IPS-15b (cell line): ENCODE data around the gene SPOCK1.
"Not testable (repeated sequence)": the region's sequence is repeated elsewhere in the genome, so short reads cannot be mapped to it uniquely, and the experiment has no call there.

ENCODE experiments used
- H3K27me3 ChIP-seq: one replicate; pipeline ENCODE4 v1.6.1; 2013; ENCODE audit warnings: low read length; ENCODE audit not compliant: control insufficient read depth, insufficient read depth
- H3K36me3 ChIP-seq: one replicate; pipeline ENCODE4 v1.6.1; 2013; ENCODE audit warnings: low read length; ENCODE audit not compliant: control insufficient read depth, insufficient read depth
- H3K4me1 ChIP-seq: one replicate; pipeline ENCODE4 v1.6.1; 2013; ENCODE audit warnings: mild to moderate bottlenecking, low read length; ENCODE audit not compliant: control insufficient read depth, insufficient read depth
- H3K4me3 ChIP-seq: one replicate; pipeline ENCODE4 v1.5.1; 2013; ENCODE audit warnings: low read depth, low read length
- H3K9ac ChIP-seq: one replicate; pipeline ENCODE4 v1.6.1; 2013; ENCODE audit warnings: low read depth, mild to moderate bottlenecking, low read length
- H3K9me3 ChIP-seq: one replicate; pipeline ENCODE4 v1.6.1; 2013; ENCODE audit warnings: mild to moderate bottlenecking, low read length; ENCODE audit not compliant: control insufficient read depth, insufficient read depth

The SPOCK1 gene

DNA sequence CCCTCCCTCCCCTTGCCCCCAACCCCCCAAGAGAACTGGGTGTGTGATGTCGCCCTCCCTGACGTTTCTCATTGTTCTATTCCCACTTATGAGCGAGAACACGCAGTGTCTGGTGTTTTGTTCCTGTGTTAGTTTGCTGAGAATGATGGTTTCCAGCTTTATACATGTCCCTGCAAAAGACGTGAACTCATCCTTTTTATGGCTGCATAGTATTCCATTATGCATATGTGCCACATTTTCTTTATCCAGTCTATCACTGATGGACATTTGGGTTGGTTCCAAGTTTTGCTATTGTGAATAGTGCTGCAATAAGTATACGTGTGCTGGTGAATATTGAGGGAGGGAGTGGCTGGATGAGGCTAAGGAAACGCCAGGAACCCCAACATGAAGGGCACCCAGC lies 108.1 kb downstream of the SPOCK1 start:
- H3K27me3 ChIP-seq, H3K4me1 ChIP-seq, H3K9ac ChIP-seq, H3K36me3 ChIP-seq, H3K4me3 ChIP-seq, H3K9me3 ChIP-seq: not testable (repeated sequence)

DNA sequence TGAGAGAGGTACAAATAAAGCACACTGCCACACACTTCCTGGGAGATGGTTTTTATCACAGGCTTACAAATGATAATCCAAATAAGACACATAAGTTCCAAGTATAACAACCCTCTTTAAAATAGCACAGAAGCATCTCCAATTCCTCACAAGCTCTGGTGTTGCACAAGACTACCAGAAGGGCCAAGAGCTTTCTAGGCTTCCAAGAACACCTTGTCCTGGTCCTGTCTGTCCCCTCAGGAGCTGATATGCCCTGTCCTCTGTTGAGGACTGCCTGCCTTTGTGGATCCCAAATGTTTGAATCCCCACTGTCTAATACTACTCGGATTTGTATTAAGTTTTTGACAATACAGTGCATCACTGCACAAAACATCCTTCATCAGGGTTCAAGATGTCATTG lies 110.1 kb downstream of the SPOCK1 start:
- Histone ChIP-seq H3K4me3 (no peak overlapping the region), H3K27me3 (no peaks in the 10 kb centered on the region), H3K36me3 (no peaks in the 10 kb centered on the region), H3K9ac (no peak overlapping the region), H3K9me3 (no peaks in the 10 kb centered on the region), H3K4me1 (no peaks in the 10 kb centered on the region)

GRCh38 chr5:137385064-137385463 lies 114.1 kb downstream of the SPOCK1 start:
- no peaks in the 10 kb centered on the region for H3K4me1 ChIP-seq
- H3K9ac ChIP-seq = no peak overlapping the region
- H3K36me3 ChIP-seq = no peaks in the 10 kb centered on the region
- H3K4me3 ChIP-seq = no peak overlapping the region
- no peaks in the 10 kb centered on the region for H3K27me3 ChIP-seq
- peaks cover 6% of the 10 kb centered on the region for H3K9me3 ChIP-seq

DNA sequence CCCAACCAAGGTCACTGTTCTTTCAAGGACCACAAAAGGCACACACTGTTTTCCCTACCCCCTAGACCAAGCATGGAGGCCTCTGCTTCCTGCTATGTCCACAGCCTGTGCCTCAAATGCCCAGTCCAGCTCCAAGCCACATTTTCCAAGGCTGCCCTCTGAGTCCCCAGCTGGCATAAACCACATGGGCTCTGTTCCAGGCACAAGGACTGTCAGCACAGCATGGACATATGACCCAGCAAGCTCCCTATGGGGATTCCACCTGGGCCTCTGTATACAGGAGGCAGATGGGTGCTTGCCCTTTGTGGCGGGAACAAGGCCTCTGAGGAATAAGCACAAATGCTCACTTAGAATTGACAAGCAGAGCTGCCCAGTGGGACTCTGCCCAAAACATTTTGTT lies 115.2 kb downstream of the SPOCK1 start:
- Histone ChIP-seq H3K9me3 (peaks cover 6% of the 10 kb centered on the region), H3K27me3 (no peaks in the 10 kb centered on the region), H3K4me3 (no peak overlapping the region), H3K36me3 (no peaks in the 10 kb centered on the region), H3K9ac (no peak overlapping the region), H3K4me1 (no peaks in the 10 kb centered on the region)

DNA sequence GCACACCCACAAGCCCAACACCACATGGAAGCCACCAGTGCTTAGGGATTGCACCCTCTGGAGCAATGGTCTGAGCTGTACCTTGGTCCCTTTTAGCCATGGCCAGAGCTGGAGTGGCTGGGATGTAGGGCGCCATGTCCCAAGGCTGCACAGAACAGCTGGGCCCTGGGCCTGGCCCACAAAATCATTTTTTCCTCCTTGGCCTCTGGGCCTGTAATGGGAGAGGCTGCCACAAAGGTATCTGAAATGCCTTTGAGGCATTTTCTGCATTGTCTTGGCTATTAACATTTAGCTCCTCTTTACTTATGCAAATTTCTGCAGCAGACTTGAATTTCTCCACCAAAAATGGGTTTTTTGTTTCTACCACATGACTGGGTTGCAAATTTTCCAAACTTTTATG lies 117.6 kb downstream of the SPOCK1 start:
- no peak overlapping the region for H3K4me3 ChIP-seq
- no peak overlapping the region for H3K9ac ChIP-seq
- H3K27me3 ChIP-seq = no peaks in the 10 kb centered on the region
- no peaks in the 10 kb centered on the region for H3K4me1 ChIP-seq
- no peaks in the 10 kb centered on the region for H3K36me3 ChIP-seq
- peaks cover 6% of the 10 kb centered on the region for H3K9me3 ChIP-seq

- H3K27me3 ChIP-seq = no peaks in the 10 kb centered on the region
- peaks cover 2% of the 10 kb centered on the region for H3K4me1 ChIP-seq
- no peak overlapping the region for H3K9ac ChIP-seq
- no peaks in the 10 kb centered on the region for H3K36me3 ChIP-seq
- no peak overlapping the region for H3K4me3 ChIP-seq
- H3K9me3 ChIP-seq = peaks cover 6% of the 10 kb centered on the region
These were observed 119.4 kb downstream of the SPOCK1 start for GRCh38 chr5:137379555-137380286.

- H3K27me3 ChIP-seq = no peaks in the 10 kb centered on the region
- H3K9me3 ChIP-seq = peaks cover 6% of the 10 kb centered on the region
- H3K9ac ChIP-seq = no peak overlapping the region
- no peaks in the 10 kb centered on the region for H3K36me3 ChIP-seq
- no peak overlapping the region for H3K4me3 ChIP-seq
- peaks cover 2% of the 10 kb centered on the region for H3K4me1 ChIP-seq
These were observed 123.2 kb downstream of the SPOCK1 start for GRCh38 chr5:137375741-137376526.

DNA sequence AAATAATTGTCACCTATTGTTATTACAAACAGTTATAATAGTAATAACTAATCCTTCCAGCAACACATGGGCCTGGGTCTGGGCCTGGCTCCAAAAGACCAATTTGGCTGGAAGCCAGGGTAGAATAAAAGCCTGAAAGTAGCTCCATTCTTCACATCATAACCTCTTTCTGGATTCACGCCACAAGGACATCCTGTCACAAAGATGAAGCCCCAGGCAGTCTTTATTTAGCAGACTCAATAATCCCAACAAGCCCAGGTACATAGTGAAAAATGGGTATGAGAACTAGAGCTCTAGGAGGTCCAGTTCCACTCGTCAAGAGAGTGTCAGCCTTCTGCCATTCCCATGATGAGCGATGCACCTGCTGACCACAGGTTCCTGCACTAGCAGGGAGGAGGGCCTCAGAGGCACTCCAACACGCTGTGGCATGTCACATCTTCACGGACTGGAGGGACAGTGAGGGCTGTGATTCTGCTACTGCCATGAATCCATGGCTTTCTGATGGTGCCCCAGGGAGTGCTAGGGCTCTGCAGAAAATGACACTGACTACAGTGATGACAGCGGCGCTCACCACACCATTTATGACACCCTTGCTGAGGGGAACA lies 124.9 kb downstream of the SPOCK1 start:
- Histone ChIP-seq H3K36me3 (no peaks in the 10 kb centered on the region), H3K4me1 (peaks cover 2% of the 10 kb centered on the region), H3K9ac (no peak overlapping the region), H3K4me3 (no peak overlapping the region), H3K27me3 (no peaks in the 10 kb centered on the region), H3K9me3 (no peaks in the 10 kb centered on the region)

DNA sequence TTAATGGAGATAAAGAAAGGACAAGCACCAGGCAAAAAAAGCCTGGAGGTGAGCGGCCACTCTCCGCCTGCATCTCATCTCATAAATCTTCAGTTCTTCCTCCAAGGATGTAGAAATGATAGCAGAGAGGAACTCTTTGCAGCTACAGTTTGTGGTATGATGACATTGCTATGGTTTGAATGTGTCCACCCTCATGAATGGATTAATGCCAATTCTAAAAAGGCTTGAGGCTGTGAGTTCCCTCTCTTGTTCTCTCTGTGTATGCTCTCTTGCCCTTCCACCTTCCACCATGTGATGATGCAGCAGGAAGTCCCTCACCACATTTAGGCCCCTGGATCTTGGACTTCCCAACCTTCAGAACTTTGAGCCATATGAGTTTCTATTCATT lies 126.4 kb downstream of the SPOCK1 start:
- peaks cover 2% of the 10 kb centered on the region for H3K4me1 ChIP-seq
- H3K9ac ChIP-seq = no peak overlapping the region
- H3K4me3 ChIP-seq = no peak overlapping the region
- H3K36me3 ChIP-seq = no peaks in the 10 kb centered on the region
- H3K9me3 ChIP-seq = no peaks in the 10 kb centered on the region
- H3K27me3 ChIP-seq = no peaks in the 10 kb centered on the region

DNA sequence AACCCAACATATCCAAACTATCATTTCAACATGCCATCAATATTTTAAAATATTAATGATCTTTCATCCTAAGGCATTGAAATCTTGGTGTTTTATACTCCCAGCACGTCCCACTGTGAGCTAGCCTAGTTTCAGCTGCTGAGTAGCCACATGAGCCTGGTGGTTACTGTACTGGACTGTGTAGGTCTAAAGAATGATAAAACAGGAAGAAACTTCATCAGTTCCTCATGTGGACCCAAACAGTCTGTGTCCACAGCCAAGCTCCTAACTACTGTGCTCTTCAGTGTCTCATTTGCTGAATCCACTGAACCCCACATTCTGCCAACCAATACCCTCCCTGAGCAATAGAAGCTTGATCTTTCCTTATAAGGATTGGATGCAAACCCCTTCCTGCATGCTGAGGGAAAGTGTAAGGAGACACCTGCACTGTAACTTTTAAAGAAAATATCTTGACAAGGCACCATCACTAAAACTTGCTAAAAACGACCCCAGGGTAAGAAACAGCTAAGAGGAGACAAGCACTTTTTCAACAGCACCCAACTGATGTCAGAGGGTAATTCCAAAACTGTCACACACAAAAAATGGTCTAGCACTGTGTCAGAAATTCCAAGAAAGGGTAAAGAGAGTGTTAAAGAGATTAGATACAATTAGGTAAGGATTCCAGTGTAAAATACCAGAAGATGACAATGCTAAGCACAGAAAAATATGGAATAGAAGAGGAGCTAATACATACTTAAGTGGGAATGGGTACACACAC lies 126.9 kb downstream of the SPOCK1 start:
- no peak overlapping the region for H3K4me3 ChIP-seq
- no peaks in the 10 kb centered on the region for H3K36me3 ChIP-seq
- H3K9ac ChIP-seq = no peak overlapping the region
- H3K4me1 ChIP-seq = peaks cover 2% of the 10 kb centered on the region
- no peaks in the 10 kb centered on the region for H3K27me3 ChIP-seq
- no peaks in the 10 kb centered on the region for H3K9me3 ChIP-seq

GRCh38 chr5:137370096-137371071 lies 128.7 kb downstream of the SPOCK1 start:
- H3K9me3 ChIP-seq = no peaks in the 10 kb centered on the region
- H3K4me1 ChIP-seq = no peaks in the 10 kb centered on the region
- H3K4me3 ChIP-seq = no peak overlapping the region
- H3K27me3 ChIP-seq = no peaks in the 10 kb centered on the region
- H3K9ac ChIP-seq = no peak overlapping the region
- H3K36me3 ChIP-seq = no peaks in the 10 kb centered on the region
